ENCODE measurements around the gene ISCA2.

DNA sequence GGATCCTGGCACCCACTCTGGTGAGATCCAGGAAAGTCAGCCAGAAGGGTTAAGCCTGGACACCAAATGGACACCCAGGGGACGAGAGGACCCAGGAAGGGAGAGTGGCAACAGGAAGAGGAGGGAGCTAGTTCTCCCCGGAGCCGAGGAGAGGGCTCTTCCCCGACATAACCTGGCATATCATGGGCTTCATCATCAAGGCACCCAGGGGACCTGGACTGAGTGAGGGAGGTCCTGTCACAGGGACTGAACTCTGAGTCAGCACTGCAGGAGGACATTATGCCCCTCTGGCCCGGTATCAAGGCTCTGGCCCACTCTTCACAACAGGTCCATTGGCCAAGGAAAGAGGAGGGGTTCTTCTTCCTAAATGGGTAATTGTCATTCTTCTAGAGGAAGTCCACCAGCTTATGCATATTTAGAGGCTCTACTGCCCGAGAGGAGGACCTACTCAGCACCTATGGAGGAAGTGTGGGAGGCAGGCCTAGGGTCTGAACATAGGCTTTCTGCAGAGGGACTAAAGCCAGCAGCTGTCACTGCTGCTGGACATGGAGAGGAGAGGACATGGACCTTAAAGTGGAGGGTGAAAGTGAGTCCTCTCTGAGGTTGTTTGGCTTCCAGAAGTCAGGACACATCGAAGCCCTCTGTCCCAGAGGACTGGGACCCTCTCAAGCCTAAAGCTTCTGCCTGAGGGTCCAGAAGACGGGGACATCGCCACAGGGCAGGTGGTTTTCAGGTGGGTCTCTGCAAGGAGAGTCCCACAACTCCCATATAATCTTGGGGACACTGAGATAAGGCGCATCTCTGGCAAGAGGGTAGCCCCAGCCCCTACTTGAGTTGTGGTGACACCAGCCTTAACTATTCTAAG is 18.6 kb downstream of the ISCA2 start:
- TF ChIP-seq POLR2A (IDR thresholded peaks at IDR 0.05; ENCODE audit: low read depth, low read length) (no peak), POLR2AphosphoS5 (IDR thresholded peaks at IDR 0.05; ENCODE audit: low read depth, low read length) (no peak), TAF1 (IDR thresholded peaks at IDR 0.05; ENCODE audit: low read depth, low read length) (no peak), PAX5 (IDR thresholded peaks at IDR 0.05; ENCODE audit: insufficient read depth, low read length, severe bottlenecking) (no peak), POU2F2 (IDR thresholded peaks at IDR 0.05; ENCODE audit: low read depth, low read length) (no peak)
